DND-41 (cell line): Measurements from ENCODE around the gene NUTF2.
A peak's percentile ranks its signal among the peaks of the same experiment; 100 is the strongest.

ENCODE experiments used
- ATAC-seq: fragments of 200-7000 bp; cut with Tn5 transposase; 3 replicates; pipeline ENCODE4 v1.9.1; 2021; ENCODE audit warnings: low read depth; ENCODE audit not compliant: insufficient read depth
- DNase-seq: peaks from one replicate; pipeline ENCODE4 v3.0.0-alpha.2; 2020
- H2AFZ ChIP-seq: 2 replicates; pipeline ENCODE4 v1.6.0; 2012; ENCODE audit warnings: low read depth, low read length
- H3K27ac ChIP-seq: 2 replicates; pipeline ENCODE4 v1.5.1; 2012; ENCODE audit warnings: low read length, inconsistent platforms
- H3K27me3 ChIP-seq: fragments of 200-600 bp; sonication (generic); 2 replicates; pipeline ENCODE4 v1.6.0; 2012; ENCODE audit warnings: low read length, mild to moderate bottlenecking, inconsistent platforms; ENCODE audit not compliant: insufficient read depth, poor library complexity
- H3K36me3 ChIP-seq: 2 replicates; pipeline ENCODE4 v1.5.1; 2012; ENCODE audit warnings: low read length, inconsistent platforms; ENCODE audit not compliant: insufficient read depth
- H3K4me1 ChIP-seq: 2 replicates; pipeline ENCODE4 v1.5.1; 2012; ENCODE audit warnings: mild to moderate bottlenecking, low read length; ENCODE audit not compliant: insufficient read depth
- H3K4me2 ChIP-seq: 2 replicates; pipeline ENCODE4 v1.6.0; 2012; ENCODE audit warnings: mild to moderate bottlenecking, moderate library complexity, low read length, inconsistent platforms; ENCODE audit not compliant: insufficient read depth
- H3K4me3 ChIP-seq, 2 experiments: fragments of 200-600 bp in 1 of 2; shearing (Covaris generic) in 1 of 2; 2 replicates each; pipeline ENCODE4 v1.5.1; 2012 to 2016; ENCODE audit warnings: inconsistent platforms in 2 of 2, low read length in 2 of 2, mild to moderate bottlenecking in 2 of 2, low read depth in 1 of 2, moderate library complexity in 1 of 2
- H3K79me2 ChIP-seq: 2 replicates; pipeline ENCODE4 v1.6.0; 2012; ENCODE audit warnings: low read length, inconsistent platforms; ENCODE audit not compliant: insufficient read depth
- H3K9ac ChIP-seq: 2 replicates; pipeline ENCODE4 v1.6.0; 2012; ENCODE audit warnings: low read depth, mild to moderate bottlenecking, inconsistent platforms, low read length, moderate library complexity
- H3K9me3 ChIP-seq: 2 replicates; pipeline ENCODE4 v1.5.1; 2012; ENCODE audit warnings: low read length, moderate library complexity, mild to moderate bottlenecking, inconsistent platforms; ENCODE audit not compliant: insufficient read depth, severe bottlenecking
- H4K20me1 ChIP-seq: 2 replicates; pipeline ENCODE4 v1.6.0; 2012; ENCODE audit warnings: low read length; ENCODE audit not compliant: insufficient read depth
- EZH2 ChIP-seq: IDR thresholded peaks from 3 replicates; pipeline ENCODE4 v1.6.1; 2012; ENCODE audit warnings: borderline replicate concordance, low read depth, mild to moderate bottlenecking, moderate library complexity, low read length, inconsistent platforms; ENCODE audit not compliant: severe bottlenecking
- TF ChIP-seq, protein P1 (sequence below): IDR thresholded peaks from 2 replicates; pipeline ENCODE4 v1.5.1; 2012; ENCODE audit warnings: borderline replicate concordance, low read length, moderate library complexity, mild to moderate bottlenecking; ENCODE audit not compliant: poor library complexity, severe bottlenecking; ENCODE audit errors: extremely low read depth

NUTF2 gene

DNA sequence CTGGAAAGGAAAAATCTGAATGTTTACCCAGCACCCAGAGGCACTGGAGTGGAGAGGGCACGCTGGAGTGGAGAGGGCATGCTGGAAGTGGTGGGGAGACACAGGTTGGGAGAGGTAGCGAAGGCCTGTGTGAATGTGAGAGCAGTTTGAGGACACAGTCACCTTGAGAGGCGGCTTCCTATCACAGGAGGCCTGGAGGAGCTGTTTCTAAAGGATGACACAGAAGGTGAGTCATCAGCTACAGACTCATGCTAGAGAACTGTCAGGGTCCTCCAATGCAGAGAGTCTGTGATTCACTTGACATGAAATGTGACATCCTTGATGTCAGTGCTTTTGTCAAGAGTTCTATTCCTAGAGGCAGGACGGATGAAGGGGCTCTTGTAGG, 71.1 kb downstream of the NUTF2 start:
- DNase-seq (no peak), ATAC-seq (no peak)
- Histone ChIP-seq H4K20me1 (peaks cover 38% of the 10 kb centered on the region), H3K27ac (no peak overlapping the region; the same call in 1 of the 2 replicates), H2AFZ (no peak overlapping the region), H3K9ac (no peak overlapping the region), H3K4me3 (no peak overlapping the region), H3K4me1 (no peaks in the 10 kb centered on the region), H3K79me2 (peaks cover 36% of the 10 kb centered on the region), H3K36me3 (peaks cover 48% of the 10 kb centered on the region), H3K4me2 (no peak overlapping the region), H3K9me3 (no peaks in the 10 kb centered on the region), H3K27me3 (no peaks in the 10 kb centered on the region)
- TF ChIP-seq EZH2 = no peak
- TF ChIP-seq, protein P1, sequence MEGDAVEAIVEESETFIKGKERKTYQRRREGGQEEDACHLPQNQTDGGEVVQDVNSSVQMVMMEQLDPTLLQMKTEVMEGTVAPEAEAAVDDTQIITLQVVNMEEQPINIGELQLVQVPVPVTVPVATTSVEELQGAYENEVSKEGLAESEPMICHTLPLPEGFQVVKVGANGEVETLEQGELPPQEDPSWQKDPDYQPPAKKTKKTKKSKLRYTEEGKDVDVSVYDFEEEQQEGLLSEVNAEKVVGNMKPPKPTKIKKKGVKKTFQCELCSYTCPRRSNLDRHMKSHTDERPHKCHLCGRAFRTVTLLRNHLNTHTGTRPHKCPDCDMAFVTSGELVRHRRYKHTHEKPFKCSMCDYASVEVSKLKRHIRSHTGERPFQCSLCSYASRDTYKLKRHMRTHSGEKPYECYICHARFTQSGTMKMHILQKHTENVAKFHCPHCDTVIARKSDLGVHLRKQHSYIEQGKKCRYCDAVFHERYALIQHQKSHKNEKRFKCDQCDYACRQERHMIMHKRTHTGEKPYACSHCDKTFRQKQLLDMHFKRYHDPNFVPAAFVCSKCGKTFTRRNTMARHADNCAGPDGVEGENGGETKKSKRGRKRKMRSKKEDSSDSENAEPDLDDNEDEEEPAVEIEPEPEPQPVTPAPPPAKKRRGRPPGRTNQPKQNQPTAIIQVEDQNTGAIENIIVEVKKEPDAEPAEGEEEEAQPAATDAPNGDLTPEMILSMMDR = no peak

DNA sequence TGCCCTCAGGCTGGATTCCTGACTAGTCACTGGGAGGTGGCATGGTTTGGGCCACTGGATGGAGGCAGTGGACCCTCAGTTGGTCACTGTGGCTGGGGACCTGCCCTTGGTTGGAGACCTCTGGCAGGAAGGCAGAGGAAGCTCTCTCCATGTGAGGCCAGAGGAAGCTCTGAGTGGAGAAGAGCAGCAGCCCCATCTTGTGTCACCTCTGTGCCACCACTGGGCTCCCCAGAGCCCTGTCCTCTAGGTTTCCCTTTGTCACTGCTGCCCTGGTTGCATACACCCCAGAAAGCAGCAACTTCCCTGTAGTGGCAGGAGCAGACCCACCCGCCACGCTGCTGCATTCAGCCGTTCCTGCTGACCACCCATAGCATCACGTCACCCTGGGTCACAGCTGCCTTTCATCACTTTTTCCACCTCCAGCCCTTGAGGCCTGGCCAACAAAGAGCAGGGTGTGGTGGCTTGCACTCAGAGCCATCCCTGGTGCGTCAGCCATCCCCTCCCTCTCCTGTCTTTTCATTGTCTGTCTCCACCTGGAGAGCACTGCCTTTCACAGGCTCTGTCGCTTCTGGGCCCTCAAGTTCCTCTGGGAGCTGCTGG, 73.0 kb downstream of the NUTF2 start:
- Histone ChIP-seq H4K20me1 (peaks cover 52% of the 10 kb centered on the region), H3K9ac (no peak overlapping the region), H3K27ac (0 out of 2 replicates have a peak overlapping the region, but pooled peaks have one; percentile 24), H3K4me3 (no peak overlapping the region), H3K36me3 (peaks cover 59% of the 10 kb centered on the region), H3K27me3 (no peaks in the 10 kb centered on the region), H2AFZ (no peak overlapping the region), H3K79me2 (peaks cover 39% of the 10 kb centered on the region), H3K4me2 (no peak overlapping the region), H3K9me3 (no peaks in the 10 kb centered on the region), H3K4me1 (no peaks in the 10 kb centered on the region)
- ATAC-seq (0 out of 3 replicates have a peak, but pooled peaks have one; percentile 41), DNase-seq (no peak)
- no peak for TF ChIP-seq EZH2
- TF ChIP-seq, protein P1 = peak; percentile 34
